ENCODE measurements around the gene PFN3. TPM values are rescaled to one million over a fixed set of nuclear protein-coding genes. Genes with fewer than 3 reads are reported as not detected.

Gene PFN3
- total and polyA plus RNA-seq, 12 donors = not detected

DNA sequence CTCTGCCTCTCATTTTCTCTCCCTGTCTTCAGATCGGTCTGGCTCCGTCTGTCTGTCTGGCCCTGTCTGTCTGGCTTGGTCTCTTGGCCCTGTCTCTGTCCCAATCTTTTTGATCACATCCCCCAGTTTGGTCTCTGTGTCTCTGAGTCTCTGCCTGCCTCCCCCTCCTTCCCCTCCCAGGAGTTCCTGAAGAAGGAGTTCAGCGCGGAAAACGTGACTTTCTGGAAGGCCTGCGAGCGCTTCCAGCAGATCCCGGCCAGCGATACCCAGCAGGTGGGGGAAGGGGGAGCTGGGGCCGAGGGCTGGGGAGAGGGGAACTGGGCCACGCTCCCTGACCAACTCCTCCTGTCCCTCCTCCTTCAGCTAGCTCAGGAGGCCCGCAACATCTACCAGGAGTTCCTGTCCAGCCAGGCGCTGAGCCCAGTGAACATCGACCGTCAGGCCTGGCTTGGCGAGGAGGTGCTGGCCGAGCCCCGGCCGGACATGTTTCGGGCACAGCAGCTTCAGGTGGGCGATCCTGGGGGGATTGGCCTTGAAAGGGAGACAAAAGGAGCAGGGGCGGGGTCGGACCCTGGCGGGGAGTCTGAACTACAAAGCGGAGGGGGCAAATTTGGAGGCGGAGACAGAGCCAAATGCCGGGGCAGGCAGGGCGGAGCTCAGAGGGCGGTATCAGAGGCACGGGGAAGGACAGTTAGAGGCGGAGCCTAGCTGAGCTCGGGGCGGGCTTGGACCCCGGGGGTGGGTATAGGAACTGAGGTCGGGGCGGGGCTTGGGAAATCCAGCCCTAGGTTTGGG lies 33.7 kb downstream of the PFN3 start:
- peak overlapping the region in 2 of 4 donors; percentile 18 to 49 for H3K4me3 ChIP-seq
- no peaks in the 10 kb centered on the region for H3K27me3 ChIP-seq
- no peaks in the 10 kb centered on the region for H3K36me3 ChIP-seq (replicated peaks in 1 of 2)
- intact Hi-C loops (cut with DNase I) = no loop called here
- peak; percentile 92 to 96 (median 93) for DNase-seq
- peak overlapping the region; percentile 87 to 98 (median 94) for H3K27ac ChIP-seq
- TF ChIP-seq CTCF (IDR thresholded peaks at IDR 0.05) (no peak), POLR2A (IDR thresholded peaks at IDR 0.05) (peak in 1 of 2 donors; percentile 61)
- H3K4me1 ChIP-seq (replicated peaks in 1 of 2) = peaks cover 27 to 36% of the 10 kb centered on the region in 2 donors
- WGBS, 4 donors = 16 to 29% (median 18%) methylated on average over 16 to 36 of the region's 36 CpGs
- H3K9me3 ChIP-seq (replicated peaks in 1 of 3) = no peaks in the 10 kb centered on the region

- intact Hi-C loops (cut with DNase I) = no loop called here
- H3K4me1 ChIP-seq (replicated peaks in 1 of 2) = peaks cover 27 to 36% of the 10 kb centered on the region in 2 donors
- TF ChIP-seq POLR2A (IDR thresholded peaks at IDR 0.05) (no peak), CTCF (IDR thresholded peaks at IDR 0.05) (no peak)
- no peaks in the 10 kb centered on the region for H3K36me3 ChIP-seq (replicated peaks in 1 of 2)
- peak in 2 of 7 donors; percentile 35 to 36 for DNase-seq
- H3K27me3 ChIP-seq = no peaks in the 10 kb centered on the region
- peak overlapping the region; percentile 87 to 98 (median 94) for H3K27ac ChIP-seq
- no peaks in the 10 kb centered on the region for H3K9me3 ChIP-seq (replicated peaks in 1 of 3)
- WGBS, 4 donors = 70 to 84% (median 81%) methylated on average over 5 to 14 of the region's 14 CpGs
- H3K4me3 ChIP-seq = no peak overlapping the region
Observed at GRCh38 chr5:177365845-177366527, 34.5 kb downstream of the PFN3 start.

DNA sequence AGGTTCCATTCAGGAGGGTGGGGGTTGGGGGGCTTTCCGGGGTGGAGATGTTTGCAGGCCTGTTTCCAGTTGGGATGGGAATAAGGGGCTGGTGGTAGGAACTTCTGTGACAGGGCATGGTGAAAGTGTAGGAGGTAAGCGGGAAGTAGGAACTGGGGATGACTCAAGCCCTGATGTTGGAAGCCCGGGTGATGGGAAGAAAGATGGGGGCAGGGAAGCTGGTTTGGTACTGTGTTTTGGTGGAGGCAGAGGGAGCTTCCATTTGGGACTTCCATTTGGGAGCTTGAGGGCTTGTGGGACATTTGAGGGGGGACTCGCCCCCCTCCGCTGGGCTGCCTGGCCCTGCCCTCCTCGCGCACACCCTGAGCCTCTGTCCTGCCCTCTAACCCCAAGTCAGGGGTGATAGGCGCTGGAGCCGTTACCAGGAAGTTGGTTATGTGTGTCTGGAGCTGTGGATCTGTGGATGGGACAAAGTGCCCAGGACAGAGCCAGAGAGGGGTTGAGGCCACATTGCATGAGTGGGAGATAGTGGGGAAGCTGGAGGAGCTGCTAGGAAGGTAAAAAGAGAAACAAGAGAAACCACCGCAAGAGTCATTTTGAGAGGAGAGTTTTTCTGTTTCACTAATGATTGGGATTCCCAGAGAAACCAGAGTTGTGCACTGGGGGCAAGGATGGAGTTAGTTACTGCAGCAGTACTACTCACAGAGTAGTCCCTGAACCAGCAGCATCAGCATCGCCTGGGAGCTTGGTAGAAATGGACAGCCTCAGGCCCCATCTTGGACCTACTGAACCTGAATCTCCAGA lies 36.1 kb downstream of the PFN3 start:
- intact Hi-C loops (cut with DNase I) = no loop called here
- 65 to 76% (median 72%) methylated on average over 7 to 11 of the region's 11 CpGs for WGBS, 4 donors
- Histone ChIP-seq H3K4me3 (no peak overlapping the region), H3K4me1 (replicated peaks in 1 of 2) (peaks cover 27 to 31% of the 10 kb centered on the region in 2 donors), H3K27me3 (no peaks in the 10 kb centered on the region), H3K36me3 (replicated peaks in 1 of 2) (no peaks in the 10 kb centered on the region), H3K9me3 (replicated peaks in 1 of 3) (no peaks in the 10 kb centered on the region), H3K27ac (no peak overlapping the region)
- TF ChIP-seq CTCF (IDR thresholded peaks at IDR 0.05) = no peak
- DNase-seq = no peak

- TF ChIP-seq CTCF (IDR thresholded peaks at IDR 0.05) = no peak
- TF ChIP-seq POLR2A (IDR thresholded peaks at IDR 0.05) = no peak
- intact Hi-C loops (cut with DNase I) = no loop called here
- peak overlapping the region in 2 of 4 donors; percentile 18 to 55 for H3K4me3 ChIP-seq
- H3K9me3 ChIP-seq (replicated peaks in 1 of 3) = no peaks in the 10 kb centered on the region
- H3K4me1 ChIP-seq (replicated peaks in 1 of 2) = peaks cover 27 to 31% of the 10 kb centered on the region in 2 donors
- no peaks in the 10 kb centered on the region for H3K36me3 ChIP-seq (replicated peaks in 1 of 2)
- WGBS, 4 donors = 35 to 39% (median 37%) methylated on average over 10 of the region's 10 CpGs
- H3K27ac ChIP-seq = no peak overlapping the region
- no peaks in the 10 kb centered on the region for H3K27me3 ChIP-seq
- DNase-seq = no peak
Observed at GRCh38 chr5:177363565-177363964, 36.9 kb downstream of the PFN3 start.

Measured in adrenal gland (tissue), 12 donors.